ACHN (cell line): Measurements from ENCODE around the gene TMEM72.
A peak's percentile ranks its signal among the peaks of the same experiment; 100 is the strongest.

Source experiments
- DNase-seq: peaks from one replicate; pipeline ENCODE4 v3.0.0-alpha.2; 2015
- in situ Hi-C: cut with HindIII; loops from 2 replicates; pipeline ENCODE4 v1.10.0; 2017; ENCODE audit warnings: low sequenced_read_pairs, low pct_ligation_motif_present, low pct_unique_long_range_greater_than_20kb

TMEM72 gene

GRCh38 chr10:44929356-44930255, 18.5 kb downstream of the TMEM72 start:
- in situ Hi-C loops, result no loop called here

GRCh38 chr10:44930904-44931620, 19.9 kb downstream of the TMEM72 start:
- in situ Hi-C loops, result no loop called here
- no peak for DNase-seq

More at GRCh38 chr10:44929356-44930255, 18.5 kb downstream of the TMEM72 start:
- no peak for DNase-seq

GRCh38 chr10:44931621-44932516, 20.7 kb downstream of the TMEM72 start:
- in situ Hi-C loops, result no loop called here
- no peak for DNase-seq

DNA sequence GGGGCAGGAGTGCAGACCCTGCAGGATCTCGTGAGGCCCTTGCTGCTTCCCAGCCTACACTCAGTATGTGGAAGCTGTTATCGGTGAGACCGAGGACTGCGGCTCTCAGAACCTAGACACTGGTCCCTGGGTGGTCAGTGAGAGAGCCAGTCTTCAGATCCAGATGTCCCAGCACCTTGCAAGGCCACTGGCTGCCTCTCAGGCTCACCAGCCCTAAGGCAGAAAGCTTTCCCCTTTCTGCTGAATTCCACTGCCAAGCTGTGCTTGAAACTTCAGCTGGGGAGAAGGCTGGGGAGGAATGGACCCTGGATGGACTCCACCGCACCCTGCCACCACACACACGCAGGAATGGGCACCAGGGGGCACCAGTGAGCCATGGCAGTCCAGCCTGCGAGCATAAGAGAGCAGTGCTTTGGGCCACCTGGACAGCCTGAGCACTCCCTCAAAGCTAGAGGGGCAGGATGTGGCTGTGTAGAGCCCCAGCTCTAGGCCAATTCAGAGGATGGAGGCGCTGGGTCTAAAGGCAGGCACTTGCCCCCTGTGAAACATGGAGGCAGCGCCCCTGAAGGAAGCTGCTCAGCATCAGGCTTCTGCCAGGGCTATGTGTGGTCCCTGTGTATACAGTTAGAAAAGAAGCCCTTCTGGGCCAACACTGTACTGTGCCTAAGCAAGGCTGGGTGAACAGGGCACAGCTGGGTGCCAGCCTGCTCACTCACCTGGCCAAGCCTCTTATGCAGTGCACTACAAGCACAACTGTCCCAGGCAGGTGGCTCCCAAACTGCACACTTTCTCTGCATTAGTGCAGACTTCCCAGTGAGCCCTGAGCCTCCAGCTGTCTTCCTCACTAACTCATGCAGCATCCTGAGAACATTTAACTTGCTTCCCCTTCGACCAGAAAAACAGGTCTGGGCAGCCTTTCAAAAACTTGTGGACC, 21.6 kb downstream of the TMEM72 start:
- in situ Hi-C loops, result no loop called here
- DNase-seq, result peak; percentile 80

DNA sequence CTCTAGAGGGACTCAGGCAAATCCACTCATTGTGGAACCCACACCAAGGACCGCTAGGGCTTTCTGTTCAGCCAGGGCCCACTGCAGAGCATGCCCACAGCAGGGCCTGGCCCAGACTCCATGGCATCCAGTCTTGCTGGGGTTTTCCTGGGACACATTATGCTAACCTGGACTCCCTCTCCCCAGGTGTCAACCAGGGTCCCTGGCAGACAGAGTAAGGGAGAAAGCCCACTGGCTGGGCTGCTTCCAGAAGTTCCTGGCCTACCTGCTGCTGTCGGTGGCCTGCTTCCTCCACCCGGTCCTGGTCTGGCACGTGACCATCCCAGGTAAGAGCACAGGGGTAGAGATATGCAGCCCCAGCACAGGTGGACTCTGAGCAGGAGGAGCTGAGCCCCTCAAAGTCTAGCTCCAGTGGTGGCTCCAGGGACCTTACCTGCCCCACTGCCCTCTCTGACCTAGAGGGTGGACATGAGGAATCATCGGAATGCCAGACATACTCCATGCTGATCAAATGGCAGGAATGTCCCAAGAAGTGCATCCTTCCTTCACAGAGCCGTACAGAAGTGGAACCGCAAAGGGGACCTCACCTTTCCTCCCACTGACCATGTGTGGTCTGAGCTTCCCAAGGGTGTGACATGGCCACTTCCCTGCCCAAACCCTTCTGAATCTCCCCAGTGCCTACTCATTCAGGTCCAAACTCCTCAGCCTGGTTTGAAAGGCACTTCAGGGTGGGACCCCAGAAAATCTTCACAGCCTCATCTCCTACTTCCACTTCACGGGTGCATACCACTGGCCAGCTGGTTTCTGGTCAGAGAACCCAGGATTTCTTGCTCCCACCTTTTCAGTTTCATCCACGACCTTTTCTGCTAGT, 22.5 kb downstream of the TMEM72 start:
- in situ Hi-C loops, result no loop called here
- DNase-seq, result no peak

- no peak for DNase-seq
- in situ Hi-C loops, result no loop called here
These were observed 23.5 kb downstream of the TMEM72 start for GRCh38 chr10:44934416-44935200.

- in situ Hi-C loops, result no loop called here
- peak; percentile 58 for DNase-seq
These were observed 24.2 kb downstream of the TMEM72 start for GRCh38 chr10:44935201-44935965.

DNA sequence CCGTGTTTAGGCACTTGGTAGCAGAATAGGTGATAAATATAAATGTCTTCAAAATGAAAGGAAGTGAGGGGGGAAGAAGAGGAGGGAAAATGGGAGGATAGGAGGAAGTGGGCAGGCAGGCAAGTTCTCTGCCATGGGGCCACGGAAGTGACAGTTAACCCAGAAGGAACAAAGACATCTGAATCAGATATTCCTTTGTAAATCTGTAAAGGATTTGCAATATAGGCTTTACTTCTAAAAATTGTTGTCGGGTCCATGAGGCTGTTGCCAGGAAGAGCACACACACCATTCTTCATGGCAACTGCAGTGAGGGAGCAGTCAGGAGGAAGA, 24.8 kb downstream of the TMEM72 start:
- in situ Hi-C loops, result no loop called here

DNA sequence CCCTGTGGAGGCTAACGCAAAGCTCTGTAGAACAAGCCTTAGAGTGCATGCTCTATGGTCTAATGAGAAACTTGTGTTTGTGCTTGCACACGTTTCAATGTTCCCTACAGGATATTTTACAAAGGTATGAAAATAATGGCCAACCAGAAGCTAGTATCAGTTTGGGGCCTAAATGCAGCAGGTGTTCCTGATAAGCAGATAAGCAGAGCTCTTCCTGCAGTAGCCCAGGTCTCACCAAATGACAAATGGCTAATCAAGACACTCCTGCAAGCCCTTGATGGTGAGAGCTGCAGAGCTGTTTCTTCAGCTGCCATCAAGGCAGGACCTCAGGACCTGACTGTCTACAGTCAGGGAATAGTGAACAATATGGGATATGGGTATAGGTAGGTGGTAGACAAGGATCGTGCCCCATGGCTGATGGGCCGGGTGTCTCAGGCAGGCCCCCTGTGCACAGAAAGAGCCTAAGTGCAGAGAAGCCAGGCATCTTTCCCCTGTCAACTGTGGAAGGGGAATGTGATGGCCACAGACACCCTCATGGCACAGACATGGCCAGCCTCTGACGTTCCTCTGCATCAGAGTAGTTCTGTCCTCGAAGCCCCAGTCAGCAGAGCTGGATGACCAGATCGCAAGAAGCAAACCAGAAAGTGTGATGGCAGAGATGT, 25.3 kb downstream of the TMEM72 start:
- no peak for DNase-seq
- in situ Hi-C loops, result no loop called here

More for the DNA sequence above, 24.8 kb downstream of the TMEM72 start:
- no peak for DNase-seq

DNA sequence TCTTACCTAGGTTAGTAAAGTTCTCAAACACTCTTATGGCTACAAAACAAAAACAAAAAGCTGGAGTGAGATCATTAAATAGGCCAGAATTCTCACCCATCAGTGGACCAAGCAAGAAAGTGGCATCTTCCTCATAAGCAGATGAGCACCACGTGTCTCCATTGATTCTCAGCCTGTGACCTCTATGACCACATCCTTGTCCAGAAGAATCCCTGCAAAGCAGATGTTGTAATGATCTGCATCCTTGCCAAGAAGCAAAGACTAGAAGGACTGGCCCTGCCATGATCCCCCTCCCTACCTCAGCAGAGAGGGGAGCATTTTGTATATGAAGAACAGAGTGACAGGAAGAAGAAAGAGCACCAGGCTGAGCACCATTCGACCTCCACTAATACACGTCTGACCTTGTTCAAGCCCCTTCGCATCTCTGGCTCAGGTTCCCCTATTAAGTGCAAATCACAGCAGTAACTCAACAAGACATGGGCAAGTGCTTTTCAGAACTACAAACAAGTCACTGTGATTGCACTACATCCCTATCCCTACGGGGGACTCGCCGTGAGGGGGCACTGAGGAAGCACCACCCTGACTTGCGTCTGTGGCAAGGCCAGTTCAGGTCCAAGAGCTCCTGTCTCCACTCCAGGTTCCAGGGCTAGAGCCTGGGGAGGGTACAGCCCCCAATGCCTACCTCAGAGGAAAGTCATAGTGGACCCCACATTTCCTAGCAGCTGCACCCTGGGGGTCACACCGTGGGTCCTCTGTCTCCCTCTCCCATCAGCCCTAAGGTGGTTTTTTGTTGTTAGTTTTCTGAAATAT, 26.3 kb downstream of the TMEM72 start:
- DNase-seq, result no peak
- in situ Hi-C loops, result no loop called here

DNA sequence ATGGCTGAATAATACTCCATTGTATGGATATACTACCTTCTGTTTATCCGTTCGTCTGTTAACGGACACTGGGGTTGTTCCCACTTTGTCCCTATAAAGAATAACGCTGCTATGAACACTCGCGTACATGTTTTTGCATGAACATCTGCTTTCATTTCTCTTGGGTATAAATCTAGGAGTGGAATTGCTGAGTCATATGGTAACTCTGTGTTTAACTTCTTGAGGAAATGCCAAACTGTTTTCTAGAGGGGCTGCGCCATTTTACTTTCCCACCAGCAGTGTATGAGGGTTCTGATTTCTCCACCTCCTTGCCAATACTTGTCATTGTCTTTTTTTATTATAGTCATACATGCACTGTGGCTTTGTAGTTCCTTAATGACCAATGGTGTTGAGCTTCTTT, 27.8 kb downstream of the TMEM72 start:
- in situ Hi-C loops, result no loop called here
- no peak for DNase-seq

DNA sequence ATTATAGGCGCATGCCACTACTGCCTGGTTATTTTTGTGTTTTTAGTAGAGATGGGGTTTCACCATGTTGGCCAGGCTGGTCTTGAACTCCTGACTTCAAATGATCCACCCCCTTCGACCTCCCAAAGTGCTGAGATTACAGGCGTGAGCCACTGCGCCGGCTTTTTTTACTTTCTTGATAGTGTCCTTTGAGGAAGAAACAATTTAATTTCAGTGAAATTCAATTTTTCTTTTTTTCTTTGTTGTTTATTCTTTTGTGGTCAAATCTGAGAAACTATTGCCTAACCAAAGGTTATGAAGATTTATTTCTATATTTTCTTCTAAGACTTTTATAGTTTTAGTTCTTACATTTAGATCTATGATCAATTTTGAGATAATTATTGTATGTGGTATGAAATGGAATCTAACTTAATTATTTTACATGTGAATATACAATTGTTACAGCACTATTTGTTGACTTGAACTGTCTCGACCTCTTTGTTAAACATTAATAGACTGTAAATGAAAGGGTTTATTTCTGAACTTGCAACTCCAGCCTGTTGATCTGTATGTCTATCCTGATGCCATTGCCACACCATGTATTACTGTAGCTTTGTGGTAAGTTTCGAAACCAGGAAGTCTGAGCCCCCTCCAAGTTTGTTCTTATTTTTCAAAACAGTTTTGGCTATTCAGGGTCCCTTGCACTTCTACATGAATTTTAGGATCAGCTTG, 28.7 kb downstream of the TMEM72 start:
- in situ Hi-C loops, result no loop called here
- no peak for DNase-seq

GRCh38 chr10:44944354-44944753, 33.2 kb downstream of the TMEM72 start:
- in situ Hi-C loops, result no loop called here

GRCh38 chr10:44946205-44946604, 35.1 kb downstream of the TMEM72 start:
- in situ Hi-C loops, result no loop called here
- peak; percentile 42 for DNase-seq

More at GRCh38 chr10:44944354-44944753, 33.2 kb downstream of the TMEM72 start:
- no peak for DNase-seq
